GM23248 (cell line): ENCODE data around the gene PIGN. TPM values are rescaled to one million over a fixed set of nuclear protein-coding genes. Genes with fewer than 3 reads are reported as not detected.

Experiments used
- DNase-seq: peaks from one replicate; pipeline ENCODE4 v3.0.0-alpha.2; 2015
- H2AFZ ChIP-seq: fragments of 200-600 bp; sonication (generic); 2 replicates; pipeline ENCODE4 v1.6.1; 2016; ENCODE audit warnings: antibody characterized with exemption
- H3F3A ChIP-seq: fragments of 200-600 bp; sonication (generic); 2 replicates; pipeline ENCODE4 v1.6.1; 2016; ENCODE audit warnings: mild to moderate bottlenecking, antibody characterized with exemption, mixed run types; ENCODE audit not compliant: insufficient read depth
- H3K27ac ChIP-seq: fragments of 200-600 bp; sonication (generic); 2 replicates; pipeline ENCODE4 v1.5.1; 2016; ENCODE audit warnings: mild to moderate bottlenecking
- H3K27me3 ChIP-seq: fragments of 200-600 bp; sonication (generic); replicated peaks from 2 replicates; pipeline ENCODE4 v1.6.1; 2016; ENCODE audit warnings: mild to moderate bottlenecking; ENCODE audit not compliant: insufficient read depth
- H3K36me3 ChIP-seq: fragments of 200-600 bp; sonication (generic); 2 replicates; pipeline ENCODE4 v1.6.1; 2016; ENCODE audit warnings: low read depth, mild to moderate bottlenecking
- H3K4me1 ChIP-seq: fragments of 200-600 bp; sonication (generic); 2 replicates; pipeline ENCODE4 v1.6.1; 2016; ENCODE audit warnings: mild to moderate bottlenecking; ENCODE audit not compliant: insufficient read depth
- H3K4me2 ChIP-seq: fragments of 200-600 bp; sonication (generic); one replicate; pipeline ENCODE4 v1.6.1; 2016; ENCODE audit warnings: mild to moderate bottlenecking; ENCODE audit not compliant: unreplicated experiment
- H3K4me3 ChIP-seq: fragments of 200-600 bp; sonication (generic); 2 replicates; pipeline ENCODE4 v1.5.1; 2016; ENCODE audit warnings: mild to moderate bottlenecking
- H3K79me2 ChIP-seq: fragments of 200-600 bp; sonication (generic); 2 replicates; pipeline ENCODE4 v1.6.1; 2016; ENCODE audit warnings: mild to moderate bottlenecking; ENCODE audit not compliant: insufficient read depth
- H3K9ac ChIP-seq: fragments of 200-600 bp; sonication (generic); 2 replicates; pipeline ENCODE4 v1.6.1; 2016; ENCODE audit warnings: mild to moderate bottlenecking
- H3K9me2 ChIP-seq: fragments of 200-600 bp; sonication (generic); 2 replicates; pipeline ENCODE4 v1.6.1; 2016; ENCODE audit warnings: mixed run types, mild to moderate bottlenecking, moderate library complexity; ENCODE audit not compliant: insufficient read depth
- H3K9me3 ChIP-seq: fragments of 200-600 bp; sonication (generic); one replicate; pipeline ENCODE4 v1.6.1; 2017; ENCODE audit warnings: low read depth
- H4K20me1 ChIP-seq: fragments of 200-600 bp; sonication (generic); 2 replicates; pipeline ENCODE4 v1.6.0; 2016; ENCODE audit not compliant: insufficient read depth
- EZH2 ChIP-seq: fragments of 200-600 bp; sonication (generic); IDR thresholded peaks from 2 replicates; pipeline ENCODE4 v1.6.1; 2018; ENCODE audit warnings: antibody characterized with exemption, mild to moderate bottlenecking; ENCODE audit not compliant: insufficient read depth, poor library complexity, severe bottlenecking
- EZH2phosphoT487 ChIP-seq: fragments of 200-600 bp; sonication (generic); IDR thresholded peaks from 2 replicates; pipeline ENCODE4 v1.6.1; 2018; ENCODE audit warnings: antibody characterized with exemption, moderate library complexity, mild to moderate bottlenecking, low read depth; ENCODE audit not compliant: insufficient read depth
- WGBS, 2 experiments: methylation state at CpG; one replicate each; pipeline ENCODE4 v1.1.6; 2015 to 2017; ENCODE audit warnings: low lambda C conversion rate in 2 of 2, low coverage in 1 of 2; ENCODE audit errors: missing lambda C conversion rate in 2 of 2; 5-methylcytosine and 5-hydroxymethylcytosine counted together
- in situ Hi-C: fragments of 300-500 bp; cut with MboI; formaldehyde crosslinking; loops from 2 replicates; pipeline ENCODE4 v1.15.0; 2020
- polyA plus RNA-seq: library from polyadenylated mRNA; unstranded; fragments of >200 nt; fragmentation: Nextera tagmentation; extraction: Ambion mirVana; gene quantifications from 2 replicates; pipeline ENCODE4 v1.2.1, GENCODE V29; 2016
- total RNA-seq: library from RNA; depleted of rRNA; stranded (reverse); fragments of >200 nt; shearing (Covaris generic); gene quantifications from 2 replicates; pipeline ENCODE4 v1.2.3, GENCODE V29; 2014

The PIGN gene
- total and polyA plus RNA-seq, 2 experiments from 2014 or later: 16.0 to 27.2 TPM

DNA sequence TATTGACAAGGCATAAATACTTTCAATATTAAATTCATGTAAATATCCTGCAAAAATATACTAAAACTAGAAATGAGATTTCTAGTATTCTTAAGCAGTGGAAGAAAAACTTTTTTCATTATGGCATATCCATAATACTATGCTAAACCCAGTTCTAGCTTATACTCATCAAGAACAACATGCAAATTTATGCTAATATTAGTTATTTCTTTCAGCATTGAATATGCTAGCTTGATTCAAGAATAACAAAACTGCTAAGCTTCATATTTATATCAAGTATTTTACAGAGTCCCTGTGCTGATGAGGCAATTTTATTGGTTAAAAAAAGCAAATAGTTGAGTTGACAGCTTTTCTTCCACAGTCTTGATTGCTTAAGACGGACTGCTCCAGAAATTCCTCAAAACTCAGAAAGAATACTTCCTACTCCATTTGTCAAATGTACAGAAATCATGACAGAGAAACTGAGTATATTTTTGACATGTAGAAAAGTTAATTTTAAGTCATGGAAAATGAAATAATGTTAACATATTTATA, 105.0 kb downstream of the PIGN start:
- Histone ChIP-seq H2AFZ (no peak overlapping the region), H3K9ac (no peak overlapping the region), H3K79me2 (no peaks in the 10 kb centered on the region), H3K9me3 (no peaks in the 10 kb centered on the region), H3K4me2 (no peak overlapping the region), H3K4me1 (no peaks in the 10 kb centered on the region), H3K9me2 (no peaks in the 10 kb centered on the region), H3K4me3 (no peak overlapping the region), H3K36me3 (no peaks in the 10 kb centered on the region), H3F3A (no peaks in the 10 kb centered on the region), H3K27me3 (no peaks in the 10 kb centered on the region), H3K27ac (no peak overlapping the region), H4K20me1 (no peaks in the 10 kb centered on the region)
- 92 to 95% methylated on average over 1 of the region's 1 CpG for WGBS, 2 experiments
- DNase-seq: no peak
- no peak for TF ChIP-seq EZH2phosphoT487
- no peak for TF ChIP-seq EZH2
- in situ Hi-C loops: no loop called here

GRCh38 chr18:62081248-62081647, 105.6 kb downstream of the PIGN start:
- no peaks in the 10 kb centered on the region for H3F3A ChIP-seq
- H3K36me3 ChIP-seq: no peaks in the 10 kb centered on the region
- no peak for TF ChIP-seq EZH2phosphoT487
- no peak overlapping the region for H3K4me3 ChIP-seq
- H3K4me2 ChIP-seq: no peak overlapping the region
- no peaks in the 10 kb centered on the region for H4K20me1 ChIP-seq
- H3K9me2 ChIP-seq: no peaks in the 10 kb centered on the region
- H3K79me2 ChIP-seq: no peaks in the 10 kb centered on the region
- no peak overlapping the region for H3K27ac ChIP-seq
- H3K4me1 ChIP-seq: no peaks in the 10 kb centered on the region
- H3K9me3 ChIP-seq: no peaks in the 10 kb centered on the region
- H3K27me3 ChIP-seq: no peaks in the 10 kb centered on the region
- no peak overlapping the region for H2AFZ ChIP-seq
- WGBS, 2 experiments: 97 to 100% methylated on average over 1 of the region's 1 CpG
- in situ Hi-C loops: no loop called here
- no peak for DNase-seq
- H3K9ac ChIP-seq: no peak overlapping the region

GRCh38 chr18:62080172-62080900, 106.5 kb downstream of the PIGN start:
- no peak for DNase-seq

GRCh38 chr18:62073461-62074281, 113.2 kb downstream of the PIGN start:
- no peaks in the 10 kb centered on the region for H4K20me1 ChIP-seq
- no peaks in the 10 kb centered on the region for H3K79me2 ChIP-seq
- DNase-seq: no peak
- H3K27me3 ChIP-seq: no peaks in the 10 kb centered on the region
- H2AFZ ChIP-seq: no peak overlapping the region
- WGBS, 2 experiments: 95 to 98% methylated on average over 2 of the region's 2 CpGs
- TF ChIP-seq EZH2: no peak
- no peak for TF ChIP-seq EZH2phosphoT487
- no peak overlapping the region for H3K27ac ChIP-seq
- no peaks in the 10 kb centered on the region for H3K9me3 ChIP-seq
- no peak overlapping the region for H3K4me3 ChIP-seq
- H3K36me3 ChIP-seq: no peaks in the 10 kb centered on the region
- H3K9ac ChIP-seq: no peak overlapping the region
- no peaks in the 10 kb centered on the region for H3F3A ChIP-seq
- in situ Hi-C loops: no loop called here
- no peaks in the 10 kb centered on the region for H3K9me2 ChIP-seq
- no peak overlapping the region for H3K4me2 ChIP-seq
- no peaks in the 10 kb centered on the region for H3K4me1 ChIP-seq

More at GRCh38 chr18:62080172-62080900, 106.5 kb downstream of the PIGN start:
- Histone ChIP-seq H2AFZ (no peak overlapping the region), H3F3A (no peaks in the 10 kb centered on the region), H3K4me3 (no peak overlapping the region), H3K9ac (no peak overlapping the region), H3K4me2 (no peak overlapping the region), H3K27ac (no peak overlapping the region), H3K27me3 (no peaks in the 10 kb centered on the region), H3K79me2 (no peaks in the 10 kb centered on the region), H4K20me1 (no peaks in the 10 kb centered on the region), H3K9me2 (no peaks in the 10 kb centered on the region), H3K36me3 (no peaks in the 10 kb centered on the region), H3K4me1 (no peaks in the 10 kb centered on the region), H3K9me3 (no peaks in the 10 kb centered on the region)
- TF ChIP-seq EZH2 (no peak), EZH2phosphoT487 (no peak)
- 47 to 51% methylated on average over 5 of the region's 5 CpGs for WGBS, 2 experiments
- in situ Hi-C loops: no loop called here
